Fibroblast of skin of left quadriceps (primary cell): ENCODE measurements around the gene UPK1A.
A peak's percentile ranks its signal among the peaks of the same experiment; 100 is the strongest.

ENCODE experiments used
- DNase-seq, 2 experiments: peaks; one replicate each; pipeline ENCODE4 v3.0.0-alpha.2; 2013; ENCODE audit warnings: low read depth in 2 of 2

The UPK1A gene

GRCh38 chr19:35666251-35666913 lies at the start of gene UPK1A:
UPK1A (plus strand) TSS chr19:35666517; CDS start chr19:35666813, 296 bp downstream.
- no peak for DNase-seq

GRCh38 chr19:35618857-35619256 lies 47.5 kb upstream of the UPK1A start:
- DNase-seq, result no peak

- no peak for DNase-seq
Measured at GRCh38 chr19:35619290-35619923, 46.9 kb upstream of the UPK1A start.

GRCh38 chr19:35620001-35620400 lies 46.3 kb upstream of the UPK1A start:
- no peak for DNase-seq

GRCh38 chr19:35621708-35622107 lies 44.6 kb upstream of the UPK1A start:
- no peak for DNase-seq

- no peak for DNase-seq
Measured at GRCh38 chr19:35622750-35623149, 43.6 kb upstream of the UPK1A start.

GRCh38 chr19:35623327-35624010 lies 42.8 kb upstream of the UPK1A start:
- DNase-seq, result no peak

GRCh38 chr19:35628264-35628564 lies 38.1 kb upstream of the UPK1A start:
- no peak for DNase-seq

- DNase-seq, result peak; percentile 99
Measured at GRCh38 chr19:35628565-35629331, 37.6 kb upstream of the UPK1A start, which contains the start of gene RBM42. RBM42 (plus strand) TSS chr19:35629036; CDS start chr19:35629154, 118 bp downstream.

- no peak for DNase-seq
Measured at GRCh38 chr19:35629332-35629633, 37.0 kb upstream of the UPK1A start.

GRCh38 chr19:35633727-35634440 lies 32.4 kb upstream of the UPK1A start:
- DNase-seq, result no peak

- no peak for DNase-seq
Measured at GRCh38 chr19:35636651-35637050, 29.7 kb upstream of the UPK1A start.

- DNase-seq, result no peak
Measured at GRCh38 chr19:35637165-35637564, 29.2 kb upstream of the UPK1A start.

GRCh38 chr19:35639321-35639639 lies 27.0 kb upstream of the UPK1A start:
- no peak for DNase-seq

GRCh38 chr19:35639863-35640262 lies 26.5 kb upstream of the UPK1A start:
- no peak for DNase-seq

GRCh38 chr19:35641515-35642151 lies 24.7 kb upstream of the UPK1A start, which contains the start of gene ETV2:
ETV2 (plus strand) TSS chr19:35641745; CDS start chr19:35642461, 716 bp downstream.
- DNase-seq, result peak in 1 of 2 experiments; percentile 6

- no peak for DNase-seq
Measured at GRCh38 chr19:35642312-35642711, 24.0 kb upstream of the UPK1A start.

GRCh38 chr19:35642798-35643254 lies 23.5 kb upstream of the UPK1A start:
- DNase-seq, result no peak

- DNase-seq, result peak; percentile 56 to 60
Measured at GRCh38 chr19:35643255-35644205, 22.8 kb upstream of the UPK1A start.
